Fibroblast of the aortic adventitia (primary cell): ENCODE measurements around the gene FAF2. TPM values are rescaled to one million over a fixed set of nuclear protein-coding genes. Genes with fewer than 3 reads are reported as not detected.
"Not testable (repeated sequence)": the region's sequence is repeated elsewhere in the genome, so short reads cannot be mapped to it uniquely, and the experiment has no call there.

ENCODE experiments used
- DNase-seq: peaks from one replicate; pipeline ENCODE4 v3.0.0-alpha.2; 2010; ENCODE audit warnings: low read depth
- H3K4me3 ChIP-seq: 2 replicates; pipeline ENCODE4 v1.5.1; 2011; ENCODE audit warnings: low read depth, mild to moderate bottlenecking, control low read depth, low read length, moderate library complexity
- total RNA-seq: library from RNA; depleted of rRNA; stranded (reverse); fragments of >200 nt; gene quantifications from 2 replicates; pipeline ENCODE4 v1.2.3, GENCODE V29; 2012; ENCODE audit warnings: low replicate concordance
- TF ChIP-seq, protein P1 (sequence below): IDR thresholded peaks from 2 replicates; pipeline ENCODE4 v1.5.1; 2011; ENCODE audit warnings: mild to moderate bottlenecking, low read length, control low read depth, inconsistent platforms; ENCODE audit not compliant: insufficient read depth

Gene FAF2
- total RNA-seq, 1 donor = 45.3 TPM

DNA sequence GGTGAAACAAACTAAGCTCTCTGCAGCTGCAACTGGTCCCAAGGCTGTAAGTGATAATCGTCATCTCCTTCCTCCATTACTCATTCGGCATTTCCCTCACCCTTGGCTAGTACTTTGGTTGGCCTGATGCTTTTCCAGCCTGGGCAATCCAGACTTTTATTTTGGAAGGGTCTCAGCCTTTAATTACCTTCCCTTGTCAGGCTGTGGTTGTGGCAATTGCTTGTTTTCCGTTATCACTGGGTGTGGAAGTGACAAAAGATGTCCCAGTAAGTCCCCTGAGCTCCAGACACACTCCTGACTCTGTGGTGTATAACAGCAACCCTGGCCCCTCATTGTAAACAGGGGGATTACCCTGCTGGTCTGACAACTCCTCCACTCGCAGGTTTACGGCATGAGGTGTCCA lies 6.3 kb upstream of the FAF2 start:
- H3K4me3 ChIP-seq = no peak overlapping the region
- peak; percentile 41 for DNase-seq
- TF ChIP-seq, protein P1, sequence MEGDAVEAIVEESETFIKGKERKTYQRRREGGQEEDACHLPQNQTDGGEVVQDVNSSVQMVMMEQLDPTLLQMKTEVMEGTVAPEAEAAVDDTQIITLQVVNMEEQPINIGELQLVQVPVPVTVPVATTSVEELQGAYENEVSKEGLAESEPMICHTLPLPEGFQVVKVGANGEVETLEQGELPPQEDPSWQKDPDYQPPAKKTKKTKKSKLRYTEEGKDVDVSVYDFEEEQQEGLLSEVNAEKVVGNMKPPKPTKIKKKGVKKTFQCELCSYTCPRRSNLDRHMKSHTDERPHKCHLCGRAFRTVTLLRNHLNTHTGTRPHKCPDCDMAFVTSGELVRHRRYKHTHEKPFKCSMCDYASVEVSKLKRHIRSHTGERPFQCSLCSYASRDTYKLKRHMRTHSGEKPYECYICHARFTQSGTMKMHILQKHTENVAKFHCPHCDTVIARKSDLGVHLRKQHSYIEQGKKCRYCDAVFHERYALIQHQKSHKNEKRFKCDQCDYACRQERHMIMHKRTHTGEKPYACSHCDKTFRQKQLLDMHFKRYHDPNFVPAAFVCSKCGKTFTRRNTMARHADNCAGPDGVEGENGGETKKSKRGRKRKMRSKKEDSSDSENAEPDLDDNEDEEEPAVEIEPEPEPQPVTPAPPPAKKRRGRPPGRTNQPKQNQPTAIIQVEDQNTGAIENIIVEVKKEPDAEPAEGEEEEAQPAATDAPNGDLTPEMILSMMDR = no peak

DNA sequence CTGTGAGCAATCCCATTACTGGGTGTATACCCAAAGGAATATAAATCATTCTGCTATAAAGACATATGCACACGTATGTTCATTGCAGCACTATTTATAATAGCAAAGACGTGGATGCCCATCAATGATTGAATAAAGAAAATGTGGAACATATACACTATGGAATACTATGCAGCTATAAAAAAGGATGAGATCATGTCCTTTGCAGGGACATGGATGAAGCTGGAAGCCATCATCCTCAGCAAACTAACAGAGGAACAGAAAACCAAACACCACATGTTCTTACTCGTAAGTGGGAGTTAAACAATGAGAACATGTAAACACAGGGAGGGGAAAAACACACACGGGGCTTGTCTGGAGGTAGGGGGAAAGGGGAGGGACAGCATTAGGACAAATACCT lies 5.3 kb upstream of the FAF2 start:
- not testable (repeated sequence) for DNase-seq, H3K4me3 ChIP-seq

DNA sequence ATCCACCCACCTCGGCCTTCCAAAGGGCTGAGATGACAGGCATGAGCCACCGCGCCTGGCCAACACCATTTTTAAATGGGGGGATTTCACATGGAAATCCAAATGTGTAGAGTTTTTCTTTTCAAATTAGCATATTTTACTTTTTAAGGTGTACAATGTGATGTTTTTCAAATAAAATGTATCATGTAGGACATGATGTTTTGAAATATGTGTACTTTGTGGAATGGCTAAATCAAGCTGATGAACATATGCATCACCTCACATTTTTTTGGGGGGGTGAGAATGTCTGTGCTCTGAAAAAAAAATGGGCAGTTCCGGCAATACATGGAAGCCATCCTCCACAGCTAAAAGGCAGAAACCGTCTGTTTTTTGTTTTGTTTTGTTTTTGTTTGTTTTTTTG lies 3.4 kb upstream of the FAF2 start:
- TF ChIP-seq, protein P1 = no peak
- DNase-seq = no peak
- no peak overlapping the region for H3K4me3 ChIP-seq

DNA sequence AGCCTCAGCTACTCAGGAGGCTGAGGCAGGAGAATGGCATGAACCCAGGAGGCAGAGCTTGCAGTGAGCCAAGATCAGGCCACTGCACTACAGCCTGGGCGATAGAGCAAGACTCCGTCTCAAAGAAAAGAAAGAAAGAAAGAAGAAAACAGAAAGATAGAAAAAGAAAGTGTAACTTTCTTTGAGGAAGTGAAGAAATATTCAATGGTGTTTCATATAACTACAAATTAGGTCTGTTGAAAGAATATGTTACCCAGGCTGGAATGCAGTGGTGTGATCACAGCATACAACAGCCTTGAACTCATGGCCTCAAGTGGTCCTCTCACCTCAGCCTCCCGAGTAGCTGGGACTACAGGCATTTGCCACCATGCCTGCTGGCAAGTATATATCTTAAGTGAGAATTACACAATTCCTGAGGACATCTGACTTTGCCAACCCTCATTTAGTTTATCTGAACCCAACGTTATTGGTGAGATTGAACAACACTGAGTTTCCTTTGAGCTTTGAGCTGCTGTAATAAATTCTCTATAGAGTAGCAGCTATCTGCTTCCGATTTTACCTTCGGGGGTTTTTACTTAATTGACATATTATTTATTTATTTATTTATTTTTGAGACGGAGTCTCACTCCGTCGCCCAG lies 2.0 kb upstream of the FAF2 start:
- no peak overlapping the region for H3K4me3 ChIP-seq
- TF ChIP-seq, protein P1 = no peak
- DNase-seq = no peak

DNA sequence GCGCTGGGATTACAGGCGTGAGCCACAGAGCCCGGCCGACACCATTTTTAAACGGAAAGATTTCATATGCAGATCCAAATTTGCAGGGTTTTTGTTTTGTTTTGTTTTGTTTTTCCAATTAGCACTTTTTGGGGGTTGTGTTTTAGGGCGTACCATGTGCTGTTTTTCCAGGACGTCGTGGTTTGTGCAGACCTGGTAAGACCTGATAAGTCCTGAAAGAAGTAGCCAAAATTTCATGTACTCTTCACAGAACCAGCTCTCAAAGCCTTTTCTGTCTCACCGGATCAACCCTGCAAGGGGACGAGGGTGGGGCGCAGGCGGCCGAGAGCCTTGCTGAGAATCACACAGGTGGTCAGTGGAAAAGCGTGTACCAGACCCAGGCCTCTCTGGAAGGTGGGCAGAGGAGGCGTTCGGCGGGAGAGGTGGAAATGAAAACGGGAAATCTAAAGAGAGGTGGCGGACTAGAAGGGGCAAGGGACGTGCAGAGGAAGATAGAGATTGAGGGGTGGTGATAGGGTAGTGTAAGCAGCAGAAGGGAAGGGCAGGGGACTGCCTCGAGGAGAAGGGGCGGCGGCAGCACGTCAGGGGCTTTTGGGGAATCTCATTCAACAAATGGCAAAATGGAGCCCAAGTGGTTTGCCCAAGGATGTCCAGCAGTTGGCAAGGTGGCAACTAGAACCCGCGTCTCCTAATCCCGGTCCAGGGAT lies 1.1 kb upstream of the FAF2 start:
- TF ChIP-seq, protein P1 = no peak
- H3K4me3 ChIP-seq = peak overlapping the region; percentile 86
- DNase-seq = no peak

DNA sequence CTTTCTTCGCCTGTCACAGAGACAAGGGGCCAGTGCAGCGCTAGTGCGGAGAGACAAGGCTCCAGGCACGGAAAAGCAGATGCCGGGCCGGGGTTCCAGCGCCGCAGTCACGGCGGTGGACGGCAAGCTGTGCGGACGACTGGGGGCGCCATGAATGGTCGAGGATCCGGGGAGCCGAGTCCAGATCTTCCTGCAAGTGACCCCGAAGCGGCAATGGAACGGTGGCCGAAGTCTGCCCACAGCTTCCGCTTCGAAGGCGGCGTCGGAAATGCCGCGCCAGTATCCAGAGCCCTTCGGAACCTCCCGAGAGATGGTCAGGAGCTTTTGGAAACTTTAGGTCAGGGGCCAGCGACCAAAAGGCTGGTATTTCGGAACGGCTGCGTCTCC lies 601 bp upstream of the FAF2 start:
- H3K4me3 ChIP-seq = peak overlapping the region; percentile 86
- TF ChIP-seq, protein P1 = no peak
- DNase-seq = no peak

DNA sequence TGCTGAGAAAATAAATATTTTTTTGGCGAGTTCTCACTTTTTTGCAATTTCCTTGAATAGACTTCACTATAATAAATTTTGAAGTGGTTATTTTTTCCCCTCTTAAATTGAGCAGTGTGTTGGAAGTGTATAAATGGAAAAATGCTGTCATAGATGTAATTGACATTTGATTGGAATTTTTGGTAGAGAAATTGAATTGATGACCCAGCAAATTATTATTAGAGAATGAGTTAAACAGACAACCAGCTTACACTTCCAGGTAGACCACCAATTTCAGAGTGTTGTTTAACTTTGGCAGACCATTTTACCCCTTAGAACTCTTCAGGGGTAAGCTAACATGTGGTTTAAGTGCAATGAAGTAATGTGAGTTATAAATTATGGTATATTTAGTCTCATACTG lies 1.9 kb downstream of the FAF2 start:
- no peak overlapping the region for H3K4me3 ChIP-seq
- no peak for DNase-seq
- TF ChIP-seq, protein P1 = no peak
